Measurements from ENCODE around the gene INHA. TPM values are rescaled to one million over a fixed set of nuclear protein-coding genes. Genes with fewer than 3 reads are reported as not detected.

The INHA gene
- total RNA-seq, 4 donors from 2014 or later, result not detected

DNA sequence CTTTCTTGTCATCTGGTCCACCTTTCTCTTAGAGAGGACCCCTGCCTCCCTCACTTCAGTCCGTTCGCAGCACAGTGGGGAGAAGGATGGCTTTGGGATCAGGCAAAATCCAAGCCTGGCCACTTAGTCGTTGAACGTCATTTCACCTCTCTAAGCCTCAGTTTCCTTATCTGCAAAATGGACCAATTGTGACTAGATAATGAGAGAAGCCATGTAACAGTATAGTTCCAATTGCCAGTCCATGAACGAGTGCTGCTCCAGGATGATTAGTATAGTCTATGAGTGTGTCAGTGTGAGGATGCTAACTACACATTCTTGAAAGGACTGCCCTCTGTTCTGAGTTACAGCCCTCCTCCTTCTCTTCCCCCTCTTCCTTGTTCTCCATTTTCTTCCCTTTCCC is 1.1 kb downstream of the INHA start:
- Histone ChIP-seq H3K27ac (no peak overlapping the region), H3K36me3 (no peaks in the 10 kb centered on the region), H3K4me3 (no peak overlapping the region), H3K4me1 (peaks cover 3 to 17% (median 8%) of the 10 kb centered on the region in 4 donors), H3K27me3 (peaks cover 40% of the 10 kb centered on the region), H3K9me3 (no peaks in the 10 kb centered on the region)
- in situ Hi-C loops (cut with MboI; ENCODE audit: low pct_ligation_motif_present in 1 of 4, low pct_unique_long_range_greater_than_20kb in 1 of 4, low sequenced_read_pairs in 3 of 4) (no loop called here), intact Hi-C loops (cut with DNase I; ENCODE audit: low total_unique reads) (no loop called here)
- WGBS, 2 donors (ENCODE audit: low coverage in 1 of 2), result 70 to 81% methylated on average over 2 to 5 of the region's 5 CpGs
- DNase-seq, result no peak
- TF ChIP-seq EP300 (IDR thresholded peaks at IDR 0.05; ENCODE audit: low read depth), result no peak
- TF ChIP-seq CTCF (IDR thresholded peaks at IDR 0.05), result no peak
- no peak for TF ChIP-seq POLR2A (IDR thresholded peaks at IDR 0.05)
- no peak for TF ChIP-seq POLR2AphosphoS5 (IDR thresholded peaks at IDR 0.05)

GRCh38 chr2:219574484-219575311 is 2.6 kb downstream of the INHA start:
- intact Hi-C loops (cut with DNase I; ENCODE audit: low total_unique reads) (no loop called here), in situ Hi-C loops (cut with MboI; ENCODE audit: low pct_ligation_motif_present in 1 of 4, low pct_unique_long_range_greater_than_20kb in 1 of 4, low sequenced_read_pairs in 3 of 4) (no loop called here)
- H3K27me3 ChIP-seq, result peaks cover 40% of the 10 kb centered on the region
- H3K4me3 ChIP-seq, result no peak overlapping the region
- WGBS, 2 donors (ENCODE audit: low coverage in 1 of 2), result 40 to 81% methylated on average over 1 to 21 of the region's 22 CpGs
- no peaks in the 10 kb centered on the region for H3K9me3 ChIP-seq
- H3K4me1 ChIP-seq, result peaks cover 3 to 17% (median 7%) of the 10 kb centered on the region in 4 donors
- no peak for DNase-seq
- TF ChIP-seq CTCF (IDR thresholded peaks at IDR 0.05) (no peak), POLR2A (IDR thresholded peaks at IDR 0.05) (no peak), EP300 (IDR thresholded peaks at IDR 0.05; ENCODE audit: low read depth) (no peak), POLR2AphosphoS5 (IDR thresholded peaks at IDR 0.05) (no peak)
- H3K27ac ChIP-seq, result no peak overlapping the region
- no peaks in the 10 kb centered on the region for H3K36me3 ChIP-seq

DNA sequence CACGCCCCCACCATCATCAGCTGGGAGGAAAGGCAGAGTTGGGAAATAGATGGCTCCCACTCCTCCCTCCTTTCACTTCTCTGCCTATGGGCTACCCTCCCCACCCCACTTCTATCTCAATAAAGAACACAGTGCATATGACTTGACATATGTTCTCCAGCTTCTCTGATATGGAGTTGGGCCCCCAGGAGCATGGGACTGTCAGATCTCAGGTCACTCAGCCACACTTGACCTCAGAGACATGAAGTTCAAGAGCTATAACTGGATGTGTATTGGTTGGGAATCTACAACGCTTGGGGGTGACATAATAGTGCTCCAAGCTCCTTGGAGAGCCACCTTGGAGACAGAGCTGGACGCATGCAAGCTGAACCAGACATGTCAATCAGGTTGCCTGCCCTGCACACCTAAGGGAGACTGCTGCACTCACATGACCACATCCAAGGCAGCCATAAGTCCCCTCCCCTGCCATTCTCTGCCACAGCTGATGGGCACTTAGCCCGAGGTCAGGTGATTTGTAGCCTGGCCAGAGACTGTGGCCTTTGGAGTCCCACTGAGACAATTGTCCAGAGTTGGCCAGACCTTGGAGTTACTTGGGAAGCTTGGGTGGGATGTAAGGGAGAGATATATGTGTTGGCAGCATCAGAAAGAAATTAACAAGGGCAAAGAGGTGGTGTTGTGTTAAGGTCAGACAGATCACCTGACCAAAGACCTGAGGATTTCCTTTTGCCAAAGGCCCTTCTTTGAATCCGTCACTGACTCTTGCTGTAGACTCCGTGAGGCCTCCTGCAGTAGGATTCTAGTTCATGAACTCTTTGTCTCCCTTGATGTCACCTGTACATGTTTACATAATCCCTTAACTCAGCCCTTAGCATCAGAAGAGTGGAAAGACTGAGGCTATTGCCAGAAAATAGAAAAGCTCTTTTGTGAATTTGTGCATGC is 3.7 kb downstream of the INHA start:
- 85 to 86% methylated on average over 2 to 6 of the region's 6 CpGs for WGBS, 2 donors (ENCODE audit: low coverage in 1 of 2)
- no peak overlapping the region for H3K27ac ChIP-seq
- H3K27me3 ChIP-seq, result peaks cover 30% of the 10 kb centered on the region
- no peaks in the 10 kb centered on the region for H3K36me3 ChIP-seq
- TF ChIP-seq POLR2A (IDR thresholded peaks at IDR 0.05) (no peak), CTCF (IDR thresholded peaks at IDR 0.05) (no peak), EP300 (IDR thresholded peaks at IDR 0.05; ENCODE audit: low read depth) (no peak), POLR2AphosphoS5 (IDR thresholded peaks at IDR 0.05) (no peak)
- H3K9me3 ChIP-seq, result no peaks in the 10 kb centered on the region
- intact Hi-C loops (cut with DNase I; ENCODE audit: low total_unique reads), result no loop called here
- no peak for DNase-seq
- H3K4me1 ChIP-seq, result peaks cover 0 to 6% (median 4%) of the 10 kb centered on the region in 4 donors
- in situ Hi-C loops (cut with MboI; ENCODE audit: low pct_ligation_motif_present in 1 of 4, low pct_unique_long_range_greater_than_20kb in 1 of 4, low sequenced_read_pairs in 3 of 4), result no loop called here
- H3K4me3 ChIP-seq, result no peak overlapping the region
